ENCODE results near the gene GNAL. TPM values are rescaled to one million over a fixed set of nuclear protein-coding genes. Genes with fewer than 3 reads are reported as not detected.

GNAL gene
- total RNA-seq, 1 donor from 2014 or later, result 26.8 TPM

GRCh38 chr18:11932393-11932792 lies 243.3 kb downstream of the GNAL start:
- H3K4me3 ChIP-seq, result no peak overlapping the region
- H2AFZ ChIP-seq (replicated peaks), result no peak overlapping the region
- H3K27ac ChIP-seq, result no peak overlapping the region
- H3K36me3 Mint-ChIP-seq, result no peaks in the 10 kb centered on the region
- no peaks in the 10 kb centered on the region for H3K9me3 ChIP-seq (ENCODE audit: low read depth)
- no peaks in the 10 kb centered on the region for H3K4me1 ChIP-seq
- no peak overlapping the region for H3K9ac ChIP-seq
- H3K27me3 ChIP-seq, result no peaks in the 10 kb centered on the region
- H3K79me2 ChIP-seq (ENCODE audit: low read depth), result no peaks in the 10 kb centered on the region
- no peaks in the 10 kb centered on the region for H4K20me1 ChIP-seq (ENCODE audit: low read depth)
- no peaks in the 10 kb centered on the region for H3F3A ChIP-seq (ENCODE audit: low read depth)
- no peak overlapping the region for H3K4me3 Mint-ChIP-seq
- no peak for DNase-seq (ENCODE audit: low spot score)
- no peak overlapping the region for H3K27ac Mint-ChIP-seq
- H3K4me2 ChIP-seq, result no peak overlapping the region
- H3K27me3 Mint-ChIP-seq (ENCODE audit: insufficient read depth, low read depth), result peaks cover 5% of the 10 kb centered on the region
- TF ChIP-seq, protein P1, sequence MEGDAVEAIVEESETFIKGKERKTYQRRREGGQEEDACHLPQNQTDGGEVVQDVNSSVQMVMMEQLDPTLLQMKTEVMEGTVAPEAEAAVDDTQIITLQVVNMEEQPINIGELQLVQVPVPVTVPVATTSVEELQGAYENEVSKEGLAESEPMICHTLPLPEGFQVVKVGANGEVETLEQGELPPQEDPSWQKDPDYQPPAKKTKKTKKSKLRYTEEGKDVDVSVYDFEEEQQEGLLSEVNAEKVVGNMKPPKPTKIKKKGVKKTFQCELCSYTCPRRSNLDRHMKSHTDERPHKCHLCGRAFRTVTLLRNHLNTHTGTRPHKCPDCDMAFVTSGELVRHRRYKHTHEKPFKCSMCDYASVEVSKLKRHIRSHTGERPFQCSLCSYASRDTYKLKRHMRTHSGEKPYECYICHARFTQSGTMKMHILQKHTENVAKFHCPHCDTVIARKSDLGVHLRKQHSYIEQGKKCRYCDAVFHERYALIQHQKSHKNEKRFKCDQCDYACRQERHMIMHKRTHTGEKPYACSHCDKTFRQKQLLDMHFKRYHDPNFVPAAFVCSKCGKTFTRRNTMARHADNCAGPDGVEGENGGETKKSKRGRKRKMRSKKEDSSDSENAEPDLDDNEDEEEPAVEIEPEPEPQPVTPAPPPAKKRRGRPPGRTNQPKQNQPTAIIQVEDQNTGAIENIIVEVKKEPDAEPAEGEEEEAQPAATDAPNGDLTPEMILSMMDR (IDR thresholded peaks at IDR 0.05), result no peak
- no peak for TF ChIP-seq EZH2 (IDR thresholded peaks at IDR 0.05)
- no peak for TF ChIP-seq EZH2phosphoT487 (IDR thresholded peaks at IDR 0.05)
- H3K9me3 Mint-ChIP-seq, result no peaks in the 10 kb centered on the region
- no peaks in the 10 kb centered on the region for H3K36me3 ChIP-seq
- H3K4me1 Mint-ChIP-seq, result no peaks in the 10 kb centered on the region

Small RNA genes lying within 50 kb of the gene (microRNA-seq; reads per million reads assigned to microRNA genes)
- gene MIR7153, result not detected

Other genes with a start within 250 kb of the GNAL start
- gene SLC35G4, start 79.7 kb upstream of the GNAL start, total RNA-seq (ENCODE audit: low replicate concordance), result not detected in 2 replicates
- gene CHMP1B, start 162.1 kb downstream of the GNAL start, total RNA-seq (ENCODE audit: low replicate concordance), result 50.8 and 62.9 TPM in 2 replicates
- gene MPPE1, start 219.1 kb downstream of the GNAL start, total RNA-seq (ENCODE audit: low replicate concordance), result 12.2 and 17.3 TPM in 2 replicates

Measured in neural progenitor cell (in vitro differentiated cells).